Activated T-helper 17 cell treated with anti-CD3 and anti-CD28 coated beads, Interleukin-2, amount 50 U/mL, for 72 hours (primary cell): ENCODE measurements around the gene BAHCC1. TPM values are rescaled to one million over a fixed set of nuclear protein-coding genes. Genes with fewer than 3 reads are reported as not detected.
"Not testable (repeated sequence)": the region's sequence is repeated elsewhere in the genome, so short reads cannot be mapped to it uniquely, and the experiment has no call there.

ENCODE experiments used
- ATAC-seq: fragments of 150-1000 bp; cut with Tn5 transposase; replicated peaks from 2 replicates; pipeline ENCODE4 v1.10.0; 2021; ENCODE audit warnings: mild to moderate bottlenecking, moderate library complexity
- H3K27ac Mint-ChIP-seq: one replicate; pipeline ENCODE4 v1.8.0; 2022; ENCODE audit warnings: mixed read lengths
- H3K27me3 Mint-ChIP-seq: one replicate; pipeline ENCODE4 v1.8.0; 2022; ENCODE audit warnings: mixed read lengths
- H3K36me3 Mint-ChIP-seq: one replicate; pipeline ENCODE4 v1.8.0; 2022; ENCODE audit warnings: low read depth, mild to moderate bottlenecking, mixed read lengths
- H3K4me1 Mint-ChIP-seq: one replicate; pipeline ENCODE4 v1.8.0; 2022; ENCODE audit warnings: mixed read lengths
- H3K4me3 Mint-ChIP-seq: one replicate; pipeline ENCODE4 v1.8.0; 2022; ENCODE audit warnings: mild to moderate bottlenecking, mixed read lengths
- H3K9me3 Mint-ChIP-seq: one replicate; pipeline ENCODE4 v1.8.0; 2022; ENCODE audit warnings: mixed read lengths
- total RNA-seq, 2 donors: library from RNA; stranded (reverse); gene quantifications; one replicate each; pipeline ENCODE4 v1.2.3, GENCODE V29; 2022

The BAHCC1 gene
- total RNA-seq, 2 donors from 2014 or later = 0.26 TPM; not detected in 1

- not testable (repeated sequence) for H3K36me3 Mint-ChIP-seq, H3K4me1 Mint-ChIP-seq, H3K9me3 Mint-ChIP-seq, H3K27ac Mint-ChIP-seq, ATAC-seq, H3K4me3 Mint-ChIP-seq
- peaks cover 38% of the 10 kb centered on the region for H3K27me3 Mint-ChIP-seq
Observed at GRCh38 chr17:81362001-81362400, 33.3 kb upstream of the BAHCC1 start.

DNA sequence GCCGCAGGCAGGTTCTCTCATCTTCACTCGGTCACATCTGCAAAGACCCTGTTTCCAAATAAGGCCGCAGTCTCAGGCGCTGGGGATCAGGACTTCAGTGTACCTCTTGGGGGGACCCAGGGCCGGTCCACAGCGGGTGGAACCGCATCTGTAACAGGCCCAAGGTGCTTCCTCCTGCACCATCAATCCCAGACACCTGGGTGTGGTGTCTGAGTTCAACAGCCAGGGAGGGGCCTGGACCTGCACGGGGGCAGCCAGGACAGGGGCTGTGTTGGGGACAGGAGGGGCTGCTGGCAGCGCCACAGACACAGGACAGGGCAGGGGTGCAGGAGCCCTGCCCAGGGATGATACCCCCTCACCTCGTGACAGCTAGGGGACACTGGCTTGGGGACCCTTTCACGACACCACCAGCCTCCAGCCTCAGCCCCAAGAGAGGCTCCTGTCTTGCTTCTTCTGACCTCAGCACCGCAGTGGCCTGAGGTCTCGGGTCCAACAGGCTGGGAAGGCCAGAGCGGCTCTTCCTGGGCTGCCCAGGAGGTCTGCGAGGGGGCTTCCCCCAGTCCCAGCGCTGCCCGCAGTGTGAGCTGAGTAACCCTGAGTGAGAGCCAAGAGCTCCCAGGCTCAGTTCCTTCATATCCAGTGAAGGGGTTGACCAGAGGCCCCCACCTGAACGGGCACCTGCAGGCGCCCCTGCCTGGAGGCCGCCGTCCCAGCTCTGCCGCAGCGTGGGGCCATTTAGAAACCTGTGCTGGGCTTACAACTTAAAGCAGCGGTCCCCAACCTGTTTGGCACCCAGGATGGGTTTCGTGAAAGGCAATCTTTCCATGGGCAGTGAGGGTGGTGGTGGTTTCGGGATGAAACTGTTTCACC, 30.7 kb upstream of the BAHCC1 start:
- no peak overlapping the region for H3K27ac Mint-ChIP-seq
- no peaks in the 10 kb centered on the region for H3K9me3 Mint-ChIP-seq
- peak overlapping the region; percentile 81 for H3K4me3 Mint-ChIP-seq
- H3K4me1 Mint-ChIP-seq = peaks cover 5% of the 10 kb centered on the region
- no peaks in the 10 kb centered on the region for H3K36me3 Mint-ChIP-seq
- no peak for ATAC-seq
- H3K27me3 Mint-ChIP-seq = peaks cover 33% of the 10 kb centered on the region

- peak; percentile 76 for ATAC-seq
- Mint-ChIP-seq H3K36me3 (no peaks in the 10 kb centered on the region), H3K27me3 (peaks cover 32% of the 10 kb centered on the region), H3K4me3 (peak overlapping the region; percentile 81), H3K4me1 (peaks cover 5% of the 10 kb centered on the region), H3K27ac (peak overlapping the region; percentile 73), H3K9me3 (no peaks in the 10 kb centered on the region)
Observed at GRCh38 chr17:81365148-81365600, 30.1 kb upstream of the BAHCC1 start.

DNA sequence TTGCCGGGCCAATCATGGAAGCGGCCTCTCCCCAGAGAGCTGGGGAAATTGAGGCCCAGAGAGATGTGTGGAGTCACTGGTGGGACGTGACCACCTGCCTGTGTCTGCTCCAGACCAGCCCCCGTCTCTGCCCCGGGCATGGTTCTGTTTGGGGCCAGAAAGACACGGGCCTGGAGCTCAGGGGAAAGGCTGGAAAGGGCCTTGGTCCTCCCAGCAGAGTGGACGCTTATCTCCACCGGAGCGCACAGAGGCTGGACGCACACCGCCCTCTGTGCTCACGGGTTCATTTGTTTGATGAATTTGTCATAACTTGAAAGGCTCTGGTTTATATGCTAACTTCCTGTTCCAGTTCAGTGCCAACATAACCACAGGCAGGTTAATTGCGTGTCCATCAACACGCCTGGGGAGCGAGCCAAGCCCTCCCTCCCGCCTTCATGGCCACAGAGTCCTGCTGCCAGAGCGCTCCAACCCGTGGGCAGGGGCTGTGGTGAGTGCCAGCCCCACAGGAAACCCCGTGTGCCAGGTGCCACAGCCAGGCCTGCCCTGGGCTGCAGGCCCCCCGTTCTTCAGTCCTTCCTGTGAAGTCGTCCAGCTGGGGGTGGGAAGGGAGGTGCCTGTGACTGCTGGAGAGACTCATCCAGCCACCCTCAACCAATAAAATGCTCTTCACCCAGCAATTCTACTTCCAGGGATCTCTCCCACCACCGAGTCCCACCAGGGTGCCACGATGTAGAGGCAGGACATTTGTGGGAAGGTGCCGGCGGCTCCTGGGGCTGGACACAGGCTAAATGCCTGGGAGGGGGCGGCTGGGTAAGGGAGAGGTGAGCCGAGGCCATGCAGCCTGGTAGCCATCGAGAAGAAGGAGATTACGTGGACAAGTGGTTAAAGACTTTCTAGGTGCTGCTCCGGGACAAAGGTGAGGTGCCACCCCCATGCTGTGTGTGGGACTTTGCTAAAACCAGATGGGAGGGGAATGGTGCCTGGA, 29.4 kb upstream of the BAHCC1 start:
- peaks cover 28% of the 10 kb centered on the region for H3K27me3 Mint-ChIP-seq
- ATAC-seq = peak; percentile 88
- peak overlapping the region; percentile 73 for H3K27ac Mint-ChIP-seq
- H3K4me3 Mint-ChIP-seq = peak overlapping the region; percentile 81
- no peaks in the 10 kb centered on the region for H3K9me3 Mint-ChIP-seq
- peaks cover 5% of the 10 kb centered on the region for H3K4me1 Mint-ChIP-seq
- H3K36me3 Mint-ChIP-seq = no peaks in the 10 kb centered on the region

- Mint-ChIP-seq H3K36me3 (no peaks in the 10 kb centered on the region), H3K27me3 (peaks cover 28% of the 10 kb centered on the region), H3K27ac (no peak overlapping the region), H3K9me3 (no peaks in the 10 kb centered on the region), H3K4me1 (peaks cover 5% of the 10 kb centered on the region), H3K4me3 (peak overlapping the region; percentile 81)
- ATAC-seq = no peak
Observed at GRCh38 chr17:81366648-81367047, 28.6 kb upstream of the BAHCC1 start.

DNA sequence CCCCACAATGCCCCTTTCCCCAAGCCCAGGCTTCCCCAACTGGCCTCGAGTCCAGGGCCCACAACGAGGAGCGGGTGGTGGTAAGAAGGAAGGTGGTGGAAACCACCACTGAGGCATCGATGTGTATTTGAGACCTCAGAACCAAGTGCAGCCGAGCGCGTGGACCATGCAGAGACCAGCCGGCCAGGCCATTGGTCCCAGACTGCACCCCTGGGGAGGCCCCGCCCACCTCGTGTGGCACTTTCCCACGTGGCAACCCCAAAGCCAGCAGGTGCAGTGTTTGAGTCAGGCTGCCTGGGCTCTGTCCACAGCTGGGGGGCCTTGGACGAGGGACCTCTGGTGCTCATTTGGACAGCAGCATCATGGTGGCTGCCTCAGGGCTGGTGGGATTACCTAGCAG, 28.1 kb upstream of the BAHCC1 start:
- Mint-ChIP-seq H3K27me3 (peaks cover 23% of the 10 kb centered on the region), H3K4me1 (peaks cover 2% of the 10 kb centered on the region), H3K27ac (no peak overlapping the region), H3K4me3 (no peak overlapping the region), H3K36me3 (no peaks in the 10 kb centered on the region), H3K9me3 (no peaks in the 10 kb centered on the region)
- ATAC-seq = no peak

- no peaks in the 10 kb centered on the region for H3K4me1 Mint-ChIP-seq
- H3K27me3 Mint-ChIP-seq = peaks cover 14% of the 10 kb centered on the region
- H3K36me3 Mint-ChIP-seq = no peaks in the 10 kb centered on the region
- no peak overlapping the region for H3K4me3 Mint-ChIP-seq
- H3K9me3 Mint-ChIP-seq = no peaks in the 10 kb centered on the region
- H3K27ac Mint-ChIP-seq = no peak overlapping the region
- ATAC-seq = no peak
Observed at GRCh38 chr17:81368161-81369022, 26.9 kb upstream of the BAHCC1 start.

GRCh38 chr17:81370294-81370693, 25.0 kb upstream of the BAHCC1 start:
- Mint-ChIP-seq H3K27me3 (peaks cover 4% of the 10 kb centered on the region), H3K27ac (no peak overlapping the region), H3K4me3 (no peak overlapping the region), H3K36me3 (no peaks in the 10 kb centered on the region), H3K4me1 (no peaks in the 10 kb centered on the region), H3K9me3 (no peaks in the 10 kb centered on the region)
- no peak for ATAC-seq

GRCh38 chr17:81371910-81372760, 23.1 kb upstream of the BAHCC1 start:
- no peaks in the 10 kb centered on the region for H3K36me3 Mint-ChIP-seq
- H3K4me3 Mint-ChIP-seq = no peak overlapping the region

GRCh38 chr17:81373536-81374160, 21.6 kb upstream of the BAHCC1 start:
- ATAC-seq = no peak
- Mint-ChIP-seq H3K4me1 (no peaks in the 10 kb centered on the region), H3K27me3 (peaks cover 3% of the 10 kb centered on the region), H3K27ac (no peak overlapping the region), H3K9me3 (no peaks in the 10 kb centered on the region), H3K4me3 (no peak overlapping the region), H3K36me3 (no peaks in the 10 kb centered on the region)

More at GRCh38 chr17:81371910-81372760, 23.1 kb upstream of the BAHCC1 start:
- H3K27ac Mint-ChIP-seq = no peak overlapping the region
- H3K4me1 Mint-ChIP-seq = no peaks in the 10 kb centered on the region
- no peak for ATAC-seq
- no peaks in the 10 kb centered on the region for H3K9me3 Mint-ChIP-seq
- H3K27me3 Mint-ChIP-seq = peaks cover 3% of the 10 kb centered on the region

DNA sequence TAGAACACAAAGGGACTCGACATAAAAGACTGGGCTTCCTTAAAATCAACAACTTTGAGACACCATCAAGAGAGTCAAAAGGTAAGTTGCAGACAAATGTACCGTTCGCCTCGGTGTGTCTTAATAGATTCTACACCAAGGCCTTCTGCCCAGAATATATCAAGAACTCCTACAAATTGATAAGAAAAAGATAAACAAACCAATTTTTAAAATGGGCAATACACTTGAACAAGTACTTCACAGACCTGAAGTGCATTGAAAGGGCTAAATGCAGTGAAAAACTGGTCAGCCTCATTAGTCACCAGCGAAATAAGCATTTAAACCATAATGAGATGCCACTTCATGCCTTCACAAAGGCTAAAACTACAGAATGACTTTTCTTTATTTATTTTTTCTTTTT, 20.4 kb upstream of the BAHCC1 start:
- ATAC-seq = no peak
- Mint-ChIP-seq H3K27me3 (no peaks in the 10 kb centered on the region), H3K9me3 (no peaks in the 10 kb centered on the region), H3K36me3 (no peaks in the 10 kb centered on the region), H3K27ac (no peak overlapping the region), H3K4me3 (no peak overlapping the region), H3K4me1 (no peaks in the 10 kb centered on the region)

- Mint-ChIP-seq H3K4me3 (no peak overlapping the region), H3K36me3 (no peaks in the 10 kb centered on the region), H3K27ac (no peak overlapping the region), H3K27me3 (no peaks in the 10 kb centered on the region), H3K4me1 (no peaks in the 10 kb centered on the region), H3K9me3 (no peaks in the 10 kb centered on the region)
- no peak for ATAC-seq
Observed at GRCh38 chr17:81376946-81377714, 18.1 kb upstream of the BAHCC1 start.
